Measurements from ENCODE around the gene COL9A3.

COL9A3 gene

GRCh38 chr20:62816884-62817873 lies at the start of gene COL9A3:
COL9A3 (plus strand) TSS chr20:62817050; CDS start chr20:62817065, 15 bp downstream.
- no peaks in the 10 kb centered on the region for H3K79me2 ChIP-seq (ENCODE audit: insufficient read depth, low read length)
- H3K27me3 ChIP-seq (ENCODE audit: low read length), result no peaks in the 10 kb centered on the region
- H3K4me3 ChIP-seq (ENCODE audit: insufficient read depth, low read length, poor library complexity, severe bottlenecking), result no peak within 1 kb of the TSS
- no peaks in the 10 kb centered on the region for H3F3A ChIP-seq (ENCODE audit: insufficient read depth)
- H3K27ac ChIP-seq (ENCODE audit: low read depth, low read length), result no peak within 1 kb of the TSS
- H3K9ac ChIP-seq (ENCODE audit: low read length), result no peak within 1 kb of the TSS
- no peaks in the 10 kb centered on the region for H4K20me1 ChIP-seq (ENCODE audit: low read depth, low read length)
- no peak for TF ChIP-seq EZH2phosphoT487 (conservative IDR thresholded peaks at IDR 0.05; ENCODE audit: low read length)
- no peak for TF ChIP-seq CTCF (IDR thresholded peaks at IDR 0.05; ENCODE audit: insufficient read depth, low read length, poor library complexity, severe bottlenecking)
- no peak within 1 kb of the TSS for H2AFZ ChIP-seq (ENCODE audit: low read depth, low read length, severe bottlenecking)
- H3K4me2 ChIP-seq (ENCODE audit: low read depth, low read length, poor library complexity, severe bottlenecking), result no peak within 1 kb of the TSS
- H3K9me2 ChIP-seq (replicated peaks; ENCODE audit: insufficient read depth, low read length), result no peaks in the 10 kb centered on the region
- no peaks in the 10 kb centered on the region for H3K36me3 ChIP-seq (ENCODE audit: low read length)
- no peaks in the 10 kb centered on the region for H3K9me3 ChIP-seq (ENCODE audit: insufficient read depth, low read length)

- no peak for TF ChIP-seq EZH2phosphoT487 (conservative IDR thresholded peaks at IDR 0.05; ENCODE audit: low read length)
- TF ChIP-seq CTCF (IDR thresholded peaks at IDR 0.05; ENCODE audit: insufficient read depth, low read length, poor library complexity, severe bottlenecking), result no peak
- no peak overlapping the region for H3K4me3 ChIP-seq (ENCODE audit: insufficient read depth, low read length, poor library complexity, severe bottlenecking)
- H3K9me3 ChIP-seq (ENCODE audit: insufficient read depth, low read length), result no peaks in the 10 kb centered on the region
- H3K9me2 ChIP-seq (replicated peaks; ENCODE audit: insufficient read depth, low read length), result no peaks in the 10 kb centered on the region
- no peak overlapping the region for H2AFZ ChIP-seq (ENCODE audit: low read depth, low read length, severe bottlenecking)
- no peaks in the 10 kb centered on the region for H3K27me3 ChIP-seq (ENCODE audit: low read length)
- H3K4me2 ChIP-seq (ENCODE audit: low read depth, low read length, poor library complexity, severe bottlenecking), result no peak overlapping the region
- no peak overlapping the region for H3K27ac ChIP-seq (ENCODE audit: low read depth, low read length)
- H3F3A ChIP-seq (ENCODE audit: insufficient read depth), result no peaks in the 10 kb centered on the region
- H3K9ac ChIP-seq (ENCODE audit: low read length), result no peak overlapping the region
- H4K20me1 ChIP-seq (ENCODE audit: low read depth, low read length), result no peaks in the 10 kb centered on the region
- H3K79me2 ChIP-seq (ENCODE audit: insufficient read depth, low read length), result no peaks in the 10 kb centered on the region
- H3K36me3 ChIP-seq (ENCODE audit: low read length), result no peaks in the 10 kb centered on the region
Observed at GRCh38 chr20:62768234-62768546, 48.7 kb upstream of the COL9A3 start.

DNA sequence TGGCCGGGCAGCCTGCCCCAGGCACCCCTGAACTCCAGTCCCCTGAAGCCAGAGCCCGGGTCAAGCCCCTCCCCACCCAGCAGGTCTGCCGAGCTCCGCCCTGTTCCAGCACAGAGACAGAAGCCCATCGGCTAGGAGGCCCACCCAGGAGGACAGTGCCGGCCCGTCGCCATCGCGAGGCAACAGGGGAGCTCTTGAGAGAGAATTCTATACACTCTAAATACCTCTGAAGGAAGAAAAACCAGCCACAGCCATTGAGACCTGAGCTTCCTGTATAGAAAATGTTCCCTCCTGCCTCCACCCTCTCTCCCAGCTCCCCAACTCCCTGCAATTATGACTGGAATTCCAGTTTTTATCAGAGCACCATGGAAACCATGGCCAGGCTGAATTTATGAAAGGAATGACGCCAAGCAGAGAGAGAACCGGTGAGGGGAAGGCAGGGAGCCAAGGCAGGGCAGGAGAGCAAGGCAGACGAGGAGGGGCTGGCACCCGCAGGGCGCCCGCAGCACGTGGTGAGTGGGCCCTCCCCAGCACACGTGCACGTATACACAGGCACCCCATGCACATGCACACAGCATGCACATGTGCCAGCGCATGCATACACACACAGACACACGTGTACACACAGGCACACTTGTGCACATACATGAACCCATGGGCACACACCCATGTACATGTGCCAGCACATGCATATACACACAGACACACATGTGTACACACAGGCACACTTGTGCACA lies 48.1 kb upstream of the COL9A3 start:
- H3K27ac ChIP-seq (ENCODE audit: low read depth, low read length), result no peak overlapping the region
- no peak overlapping the region for H3K4me2 ChIP-seq (ENCODE audit: low read depth, low read length, poor library complexity, severe bottlenecking)

More for the DNA sequence above, 48.1 kb upstream of the COL9A3 start:
- Histone ChIP-seq H3K9me2 (replicated peaks; ENCODE audit: insufficient read depth, low read length) (no peaks in the 10 kb centered on the region), H3K27me3 (ENCODE audit: low read length) (no peaks in the 10 kb centered on the region), H2AFZ (ENCODE audit: low read depth, low read length, severe bottlenecking) (no peak overlapping the region), H3K9me3 (ENCODE audit: insufficient read depth, low read length) (no peaks in the 10 kb centered on the region), H3F3A (ENCODE audit: insufficient read depth) (no peaks in the 10 kb centered on the region), H3K9ac (ENCODE audit: low read length) (no peak overlapping the region), H3K36me3 (ENCODE audit: low read length) (no peaks in the 10 kb centered on the region), H3K79me2 (ENCODE audit: insufficient read depth, low read length) (no peaks in the 10 kb centered on the region), H3K4me3 (ENCODE audit: insufficient read depth, low read length, poor library complexity, severe bottlenecking) (no peak overlapping the region), H4K20me1 (ENCODE audit: low read depth, low read length) (no peaks in the 10 kb centered on the region)
- TF ChIP-seq EZH2phosphoT487 (conservative IDR thresholded peaks at IDR 0.05; ENCODE audit: low read length) (no peak), CTCF (IDR thresholded peaks at IDR 0.05; ENCODE audit: insufficient read depth, low read length, poor library complexity, severe bottlenecking) (no peak)

Measured in SU-DHL-6 (cell line).